ENCODE results near the gene FLCN.
"Not testable (repeated sequence)": the region's sequence is repeated elsewhere in the genome, so short reads cannot be mapped to it uniquely, and the experiment has no call there.

FLCN gene

GRCh38 chr17:17256316-17256715 lies 19.3 kb upstream of the FLCN start:
- no peak overlapping the region for H3K4me3 ChIP-seq (ENCODE audit: low read length)
- H3K9me3 ChIP-seq (ENCODE audit: control insufficient read depth, low read length) = no peaks in the 10 kb centered on the region
- H3K36me3 ChIP-seq (ENCODE audit: control insufficient read depth, insufficient read depth, low read length, severe bottlenecking) = peaks cover 86% of the 10 kb centered on the region
- no peak for DNase-seq (ENCODE audit: low read depth)
- no peaks in the 10 kb centered on the region for H3K27me3 ChIP-seq (replicated peaks; ENCODE audit: control insufficient read depth, insufficient read depth, low read length)
- H3K4me1 ChIP-seq (ENCODE audit: control insufficient read depth, insufficient read depth, low read length) = no peaks in the 10 kb centered on the region
- no peak overlapping the region for H3K9ac ChIP-seq (ENCODE audit: low read length)

- not testable (repeated sequence) for H3K9ac ChIP-seq (ENCODE audit: low read length); H3K9me3 ChIP-seq (ENCODE audit: control insufficient read depth, low read length); DNase-seq (ENCODE audit: low read depth); H3K27me3 ChIP-seq (replicated peaks; ENCODE audit: control insufficient read depth, insufficient read depth, low read length); H3K4me1 ChIP-seq (ENCODE audit: control insufficient read depth, insufficient read depth, low read length); H3K4me3 ChIP-seq (ENCODE audit: low read length)
- H3K36me3 ChIP-seq (ENCODE audit: control insufficient read depth, insufficient read depth, low read length, severe bottlenecking) = peaks cover 84% of the 10 kb centered on the region
Measured at GRCh38 chr17:17255689-17256088, 18.7 kb upstream of the FLCN start.

DNA sequence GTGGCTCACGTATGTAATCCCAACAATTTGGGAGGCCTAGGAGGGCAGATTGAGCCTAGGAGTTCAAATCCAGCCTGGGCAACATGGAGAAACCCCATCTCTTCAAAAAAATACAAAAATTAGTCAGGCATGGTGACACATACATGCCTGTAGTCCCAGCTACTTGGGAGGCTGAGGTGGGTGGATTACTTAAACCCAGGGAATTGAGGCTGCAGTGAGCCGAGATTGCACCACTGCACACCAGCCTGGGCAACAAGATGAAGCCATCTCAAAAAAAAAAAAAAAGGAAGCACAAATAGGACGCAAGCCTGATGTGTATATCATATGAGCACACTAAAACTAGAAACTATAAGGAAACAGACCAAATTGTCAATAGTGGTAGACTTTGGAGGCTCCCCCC lies 17.1 kb upstream of the FLCN start:
- no peaks in the 10 kb centered on the region for H3K4me1 ChIP-seq (ENCODE audit: control insufficient read depth, insufficient read depth, low read length)
- H3K4me3 ChIP-seq (ENCODE audit: low read length) = no peak overlapping the region
- H3K36me3 ChIP-seq (ENCODE audit: control insufficient read depth, insufficient read depth, low read length, severe bottlenecking) = peaks cover 80% of the 10 kb centered on the region
- no peaks in the 10 kb centered on the region for H3K27me3 ChIP-seq (replicated peaks; ENCODE audit: control insufficient read depth, insufficient read depth, low read length)
- no peaks in the 10 kb centered on the region for H3K9me3 ChIP-seq (ENCODE audit: control insufficient read depth, low read length)
- H3K9ac ChIP-seq (ENCODE audit: low read length) = no peak overlapping the region
- DNase-seq (ENCODE audit: low read depth) = peak; percentile 12

DNA sequence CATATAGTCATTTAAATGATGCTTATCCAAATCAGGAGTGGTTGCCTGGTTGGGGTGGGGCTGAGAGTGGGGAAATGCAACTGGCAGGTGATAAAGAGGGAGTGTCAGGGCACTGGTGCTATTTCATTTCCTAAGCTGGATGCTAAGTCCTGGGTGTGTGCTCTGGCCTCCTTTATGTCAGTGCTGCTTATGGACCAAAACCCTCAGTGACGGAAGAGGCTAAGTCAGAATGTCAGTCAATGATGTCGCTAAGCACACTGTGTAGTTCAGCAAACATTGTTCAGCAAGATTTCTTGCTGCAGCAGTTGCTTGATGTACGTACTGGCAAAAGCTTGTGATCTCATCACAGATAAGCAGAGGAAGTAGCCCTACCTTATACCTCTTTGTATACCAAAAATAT lies 16.4 kb upstream of the FLCN start:
- H3K27me3 ChIP-seq (replicated peaks; ENCODE audit: control insufficient read depth, insufficient read depth, low read length) = no peaks in the 10 kb centered on the region
- H3K9me3 ChIP-seq (ENCODE audit: control insufficient read depth, low read length) = no peaks in the 10 kb centered on the region
- no peak overlapping the region for H3K4me3 ChIP-seq (ENCODE audit: low read length)
- no peak overlapping the region for H3K9ac ChIP-seq (ENCODE audit: low read length)
- no peak for DNase-seq (ENCODE audit: low read depth)
- H3K36me3 ChIP-seq (ENCODE audit: control insufficient read depth, insufficient read depth, low read length, severe bottlenecking) = peaks cover 80% of the 10 kb centered on the region
- H3K4me1 ChIP-seq (ENCODE audit: control insufficient read depth, insufficient read depth, low read length) = no peaks in the 10 kb centered on the region

- H3K27me3 ChIP-seq (replicated peaks; ENCODE audit: control insufficient read depth, insufficient read depth, low read length) = no peaks in the 10 kb centered on the region
- DNase-seq (ENCODE audit: low read depth) = no peak
- H3K4me3 ChIP-seq (ENCODE audit: low read length) = no peak overlapping the region
- H3K9me3 ChIP-seq (ENCODE audit: control insufficient read depth, low read length) = no peaks in the 10 kb centered on the region
- H3K9ac ChIP-seq (ENCODE audit: low read length) = no peak overlapping the region
- peaks cover 83% of the 10 kb centered on the region for H3K36me3 ChIP-seq (ENCODE audit: control insufficient read depth, insufficient read depth, low read length, severe bottlenecking)
- no peaks in the 10 kb centered on the region for H3K4me1 ChIP-seq (ENCODE audit: control insufficient read depth, insufficient read depth, low read length)
Measured at GRCh38 chr17:17252149-17252661, 15.2 kb upstream of the FLCN start.

- Histone ChIP-seq H3K9ac (ENCODE audit: low read length) (no peak overlapping the region), H3K4me1 (ENCODE audit: control insufficient read depth, insufficient read depth, low read length) (no peaks in the 10 kb centered on the region), H3K9me3 (ENCODE audit: control insufficient read depth, low read length) (no peaks in the 10 kb centered on the region), H3K27me3 (replicated peaks; ENCODE audit: control insufficient read depth, insufficient read depth, low read length) (no peaks in the 10 kb centered on the region), H3K36me3 (ENCODE audit: control insufficient read depth, insufficient read depth, low read length, severe bottlenecking) (peaks cover 56% of the 10 kb centered on the region), H3K4me3 (ENCODE audit: low read length) (no peak overlapping the region)
- no peak for DNase-seq (ENCODE audit: low read depth)
Measured at GRCh38 chr17:17246879-17247278, 9.9 kb upstream of the FLCN start.

DNA sequence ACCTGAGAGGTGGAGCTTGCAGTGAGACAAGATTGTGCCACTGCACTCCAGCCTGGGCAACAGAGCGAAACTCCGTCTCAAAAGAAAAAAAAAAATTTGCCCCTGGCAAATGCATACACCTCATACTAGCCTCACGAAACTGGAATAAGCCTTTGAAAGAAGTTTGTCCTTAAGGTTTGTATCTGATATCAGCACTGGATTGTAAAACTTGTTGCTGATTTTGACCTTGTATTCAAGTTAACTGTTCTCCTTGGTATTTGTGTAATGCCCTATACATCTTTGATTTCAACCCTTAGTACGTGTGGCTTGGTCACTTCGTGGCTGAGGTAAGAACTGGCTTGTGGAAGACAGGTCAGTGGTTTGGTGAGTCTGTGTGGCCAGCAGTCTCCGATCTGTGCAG lies 6.2 kb upstream of the FLCN start:
- peaks cover 27% of the 10 kb centered on the region for H3K36me3 ChIP-seq (ENCODE audit: control insufficient read depth, insufficient read depth, low read length, severe bottlenecking)
- H3K9me3 ChIP-seq (ENCODE audit: control insufficient read depth, low read length) = no peaks in the 10 kb centered on the region
- no peak overlapping the region for H3K4me3 ChIP-seq (ENCODE audit: low read length)
- no peak overlapping the region for H3K9ac ChIP-seq (ENCODE audit: low read length)
- H3K27me3 ChIP-seq (replicated peaks; ENCODE audit: control insufficient read depth, insufficient read depth, low read length) = no peaks in the 10 kb centered on the region
- H3K4me1 ChIP-seq (ENCODE audit: control insufficient read depth, insufficient read depth, low read length) = no peaks in the 10 kb centered on the region
- no peak for DNase-seq (ENCODE audit: low read depth)

DNA sequence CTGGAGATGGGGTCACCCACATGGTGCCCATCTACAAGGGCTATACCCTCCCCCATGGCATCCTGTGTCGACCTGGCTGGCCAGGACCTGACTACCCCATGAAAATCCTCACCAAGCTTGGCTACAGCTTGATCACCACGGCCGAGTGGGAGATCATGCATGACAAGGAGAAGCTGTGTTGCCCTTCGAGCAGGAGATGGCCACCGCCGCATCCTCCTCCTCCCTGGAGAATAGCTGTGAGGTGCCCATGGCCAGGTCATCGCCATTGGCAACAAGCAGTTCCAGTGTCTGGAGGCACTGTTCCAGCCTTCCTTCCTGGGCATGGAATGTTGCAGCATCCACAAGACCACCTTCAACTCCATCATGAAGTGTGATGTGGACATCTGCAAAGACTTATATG lies 5.3 kb upstream of the FLCN start:
- H3K4me1 ChIP-seq (ENCODE audit: control insufficient read depth, insufficient read depth, low read length) = no peaks in the 10 kb centered on the region
- no peak for DNase-seq (ENCODE audit: low read depth)
- H3K27me3 ChIP-seq (replicated peaks; ENCODE audit: control insufficient read depth, insufficient read depth, low read length) = no peaks in the 10 kb centered on the region
- no peak overlapping the region for H3K4me3 ChIP-seq (ENCODE audit: low read length)
- no peaks in the 10 kb centered on the region for H3K9me3 ChIP-seq (ENCODE audit: control insufficient read depth, low read length)
- peaks cover 18% of the 10 kb centered on the region for H3K36me3 ChIP-seq (ENCODE audit: control insufficient read depth, insufficient read depth, low read length, severe bottlenecking)
- H3K9ac ChIP-seq (ENCODE audit: low read length) = no peak overlapping the region

DNA sequence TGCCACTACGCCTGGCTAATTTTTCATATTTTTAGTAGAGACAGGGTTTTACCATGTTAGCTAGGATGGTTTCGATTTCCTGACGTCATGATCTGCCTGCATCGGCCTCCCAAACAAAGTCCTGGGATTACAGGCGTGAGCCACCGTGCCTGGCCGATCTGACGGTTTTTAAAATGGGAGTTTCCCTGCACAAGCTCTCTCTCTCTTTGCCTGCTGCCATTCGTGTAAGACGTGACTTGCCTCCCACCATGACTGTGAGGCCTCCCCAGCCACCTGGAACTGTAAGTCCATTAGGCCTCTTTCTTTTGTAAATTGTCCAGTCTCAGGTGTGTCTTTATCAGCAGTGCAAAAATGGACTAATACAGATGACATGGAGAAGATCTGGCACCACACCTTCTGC lies 4.7 kb upstream of the FLCN start:
- H3K9ac ChIP-seq (ENCODE audit: low read length) = no peak overlapping the region
- H3K27me3 ChIP-seq (replicated peaks; ENCODE audit: control insufficient read depth, insufficient read depth, low read length) = no peaks in the 10 kb centered on the region
- H3K4me1 ChIP-seq (ENCODE audit: control insufficient read depth, insufficient read depth, low read length) = no peaks in the 10 kb centered on the region
- DNase-seq (ENCODE audit: low read depth) = no peak
- H3K9me3 ChIP-seq (ENCODE audit: control insufficient read depth, low read length) = no peaks in the 10 kb centered on the region
- no peak overlapping the region for H3K4me3 ChIP-seq (ENCODE audit: low read length)
- peaks cover 12% of the 10 kb centered on the region for H3K36me3 ChIP-seq (ENCODE audit: control insufficient read depth, insufficient read depth, low read length, severe bottlenecking)

DNA sequence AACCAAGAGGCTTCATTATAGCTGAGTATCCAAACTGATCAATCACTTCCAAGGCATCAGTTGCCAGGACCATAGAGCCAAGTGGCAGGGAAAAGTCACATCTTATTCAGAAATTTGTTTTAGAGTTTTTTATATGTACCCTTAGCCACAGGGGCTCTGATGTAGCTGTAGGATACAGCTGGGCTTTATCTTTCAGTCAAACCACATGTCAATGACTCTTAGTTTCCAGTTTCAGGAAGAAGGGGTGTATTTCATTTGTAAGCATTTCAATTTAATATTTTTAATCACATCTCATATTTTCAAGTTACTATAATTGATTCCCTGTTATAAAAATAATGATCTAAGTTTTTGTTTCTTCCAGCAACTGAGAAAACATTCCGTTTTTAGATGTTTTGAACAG lies 2.9 kb upstream of the FLCN start:
- Histone ChIP-seq H3K4me1 (ENCODE audit: control insufficient read depth, insufficient read depth, low read length) (peaks cover 12% of the 10 kb centered on the region), H3K9ac (ENCODE audit: low read length) (no peak overlapping the region), H3K9me3 (ENCODE audit: control insufficient read depth, low read length) (no peaks in the 10 kb centered on the region), H3K36me3 (ENCODE audit: control insufficient read depth, insufficient read depth, low read length, severe bottlenecking) (no peaks in the 10 kb centered on the region), H3K27me3 (replicated peaks; ENCODE audit: control insufficient read depth, insufficient read depth, low read length) (no peaks in the 10 kb centered on the region), H3K4me3 (ENCODE audit: low read length) (no peak overlapping the region)
- no peak for DNase-seq (ENCODE audit: low read depth)

DNA sequence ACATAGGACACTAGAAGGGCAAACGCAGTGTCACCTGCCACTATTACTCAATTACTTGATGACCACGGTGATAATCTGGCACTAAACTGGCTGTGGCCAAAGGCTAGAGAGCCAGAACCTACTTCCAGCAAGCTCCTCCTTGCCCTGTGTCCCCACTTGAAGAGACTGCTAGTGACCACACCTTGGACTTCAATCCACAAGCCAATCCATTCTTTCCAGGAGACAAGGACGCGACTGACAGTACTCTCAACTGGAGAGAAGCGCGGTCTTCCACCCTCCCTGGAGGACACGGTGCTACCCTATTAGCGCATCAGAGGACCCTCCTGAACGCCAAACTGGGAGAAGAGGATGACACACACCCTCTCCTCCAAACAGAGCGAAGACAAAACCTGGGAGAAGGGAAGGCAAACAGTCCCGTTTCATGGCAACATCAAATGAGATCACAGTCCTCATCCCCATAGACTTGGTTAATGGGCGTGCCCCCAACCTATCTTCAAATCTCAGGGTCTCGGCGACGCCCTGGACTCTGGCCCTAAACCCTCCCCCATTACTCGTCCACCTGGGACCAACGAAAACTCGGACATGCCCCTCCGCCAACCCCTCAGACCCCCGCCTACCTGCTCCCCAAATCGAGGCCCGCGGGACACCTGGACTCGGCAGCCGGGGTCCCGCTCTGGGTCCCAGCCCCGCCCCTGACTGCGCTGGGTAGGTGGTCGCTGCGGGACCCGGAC lies 508 bp downstream of the FLCN start:
- no peaks in the 10 kb centered on the region for H3K9me3 ChIP-seq (ENCODE audit: control insufficient read depth, low read length)
- peaks cover 15% of the 10 kb centered on the region for H3K36me3 ChIP-seq (ENCODE audit: control insufficient read depth, insufficient read depth, low read length, severe bottlenecking)
- no peaks in the 10 kb centered on the region for H3K27me3 ChIP-seq (replicated peaks; ENCODE audit: control insufficient read depth, insufficient read depth, low read length)
- peak overlapping the region; percentile 98 for H3K4me3 ChIP-seq (ENCODE audit: low read length)
- peak; percentile 63 for DNase-seq (ENCODE audit: low read depth)
- peaks cover 17% of the 10 kb centered on the region for H3K4me1 ChIP-seq (ENCODE audit: control insufficient read depth, insufficient read depth, low read length)
- peak overlapping the region; percentile 100 for H3K9ac ChIP-seq (ENCODE audit: low read length)
